ENCODE data around the gene CAMSAP1.

GRCh38 chr9:135778421-135778820, 128.9 kb downstream of the CAMSAP1 start:
- TF ChIP-seq YY1 (IDR thresholded peaks at IDR 0.05; ENCODE audit: insufficient read depth, insufficient read length): no peak
- TF ChIP-seq ZNF274 (IDR thresholded peaks at IDR 0.05; ENCODE audit: low read depth, low read length): no peak
